ENCODE measurements around the gene FRY. TPM values are rescaled to one million over a fixed set of nuclear protein-coding genes. Genes with fewer than 3 reads are reported as not detected.

Gene FRY
- total and polyA plus RNA-seq, 8 donors = 5.6 to 27.9 (median 21.1) TPM

- FAIRE-seq (no peak), DNase-seq (no peak), ATAC-seq (no peak)
- Histone ChIP-seq H3K4me3 (no peak overlapping the region), H3K27me3 (no peaks in the 10 kb centered on the region), H3K4me1 (no peaks in the 10 kb centered on the region), H3K9me3 (no peaks in the 10 kb centered on the region), H3K36me3 (no peaks in the 10 kb centered on the region), H3K27ac (no peak overlapping the region)
- TF ChIP-seq CTCF (IDR thresholded peaks at IDR 0.05) = no peak
- intact Hi-C loops (cut with DNase I) = no loop called here
These were observed 95.2 kb downstream of the FRY start for GRCh38 chr13:32126756-32127155.

GRCh38 chr13:32127691-32128090 lies 96.1 kb downstream of the FRY start:
- ATAC-seq (no peak), DNase-seq (no peak), FAIRE-seq (no peak)
- intact Hi-C loops (cut with DNase I) = no loop called here
- WGBS, 2 donors = 91 to 94% methylated on average over 7 of the region's 7 CpGs
- Histone ChIP-seq H3K36me3 (no peaks in the 10 kb centered on the region), H3K4me3 (no peak overlapping the region), H3K27ac (no peak overlapping the region), H3K4me1 (no peaks in the 10 kb centered on the region), H3K27me3 (no peaks in the 10 kb centered on the region), H3K9me3 (no peaks in the 10 kb centered on the region)
- TF ChIP-seq CTCF (IDR thresholded peaks at IDR 0.05) = no peak

DNA sequence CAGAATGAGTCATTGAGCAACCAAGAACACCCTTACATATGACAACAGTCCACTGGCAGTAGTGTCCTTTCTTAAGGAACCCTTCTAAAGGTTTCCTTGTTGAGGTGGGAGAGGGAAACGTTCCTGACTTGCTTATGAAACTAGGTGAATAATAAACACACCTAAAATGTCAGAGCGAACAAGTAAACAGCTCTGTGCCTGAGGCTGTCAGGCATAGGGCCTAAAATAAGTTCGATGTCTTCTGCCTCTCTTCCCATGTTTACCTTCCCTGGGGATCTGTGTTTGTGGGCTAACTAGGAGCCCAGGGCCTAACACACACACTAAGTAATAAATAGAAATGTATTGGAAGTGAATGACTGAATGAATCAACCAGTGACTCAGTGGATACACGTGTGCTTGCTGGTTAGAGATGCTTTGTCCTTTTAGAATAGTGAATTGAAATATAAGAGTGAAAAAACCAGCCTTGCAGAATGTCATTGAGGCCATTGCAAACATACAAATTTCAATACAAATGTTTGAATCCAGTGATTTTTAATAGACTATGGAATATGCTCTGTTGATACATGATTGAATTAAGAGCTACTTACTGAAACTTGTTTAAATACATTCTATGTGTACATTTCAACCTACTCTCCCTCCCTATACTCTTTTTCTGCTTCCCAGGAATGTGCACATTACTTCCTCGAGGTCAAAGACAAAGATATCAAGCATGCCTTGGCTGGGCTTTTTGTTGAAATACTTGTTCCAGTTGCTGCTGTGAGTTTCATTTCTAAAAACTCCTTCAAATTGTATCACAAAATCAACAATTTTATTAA lies 102.9 kb downstream of the FRY start:
- H3K4me3 ChIP-seq = no peak overlapping the region
- no peak for TF ChIP-seq CTCF (IDR thresholded peaks at IDR 0.05)
- peaks cover 0 to 13% (median 0%) of the 10 kb centered on the region in 3 donors for H3K36me3 ChIP-seq
- FAIRE-seq = no peak
- intact Hi-C loops (cut with DNase I) = no loop called here
- no peak overlapping the region for H3K27ac ChIP-seq
- no peak for DNase-seq
- ATAC-seq = peak in 1 of 4 donors; percentile 39
- no peaks in the 10 kb centered on the region for H3K9me3 ChIP-seq
- 60 to 65% methylated on average over 5 of the region's 5 CpGs for WGBS, 2 donors
- H3K27me3 ChIP-seq = no peaks in the 10 kb centered on the region
- H3K4me1 ChIP-seq = no peaks in the 10 kb centered on the region

DNA sequence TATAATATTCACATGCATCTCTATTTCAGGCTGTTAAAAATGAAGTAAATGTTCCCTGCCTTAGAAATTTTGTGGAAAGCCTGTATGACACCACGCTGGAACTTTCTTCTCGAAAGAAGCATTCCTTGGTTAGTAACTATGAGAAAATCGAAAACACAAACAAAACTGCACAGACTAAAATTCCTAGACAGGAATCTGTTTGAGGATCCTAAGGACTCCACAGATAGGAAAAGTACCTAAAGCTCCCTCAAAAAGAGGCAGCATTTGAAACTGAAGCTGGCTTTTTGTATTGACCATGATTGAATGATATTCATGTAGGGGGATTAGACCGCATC lies 103.4 kb downstream of the FRY start:
- Histone ChIP-seq H3K27ac (no peak overlapping the region), H3K9me3 (no peaks in the 10 kb centered on the region), H3K4me1 (no peaks in the 10 kb centered on the region), H3K27me3 (no peaks in the 10 kb centered on the region), H3K4me3 (no peak overlapping the region), H3K36me3 (peaks cover 0 to 13% (median 0%) of the 10 kb centered on the region in 3 donors)
- DNase-seq (no peak), ATAC-seq (no peak), FAIRE-seq (no peak)
- 89 to 93% methylated on average over 4 of the region's 4 CpGs for WGBS, 2 donors
- no peak for TF ChIP-seq CTCF (IDR thresholded peaks at IDR 0.05)
- intact Hi-C loops (cut with DNase I) = no loop called here

DNA sequence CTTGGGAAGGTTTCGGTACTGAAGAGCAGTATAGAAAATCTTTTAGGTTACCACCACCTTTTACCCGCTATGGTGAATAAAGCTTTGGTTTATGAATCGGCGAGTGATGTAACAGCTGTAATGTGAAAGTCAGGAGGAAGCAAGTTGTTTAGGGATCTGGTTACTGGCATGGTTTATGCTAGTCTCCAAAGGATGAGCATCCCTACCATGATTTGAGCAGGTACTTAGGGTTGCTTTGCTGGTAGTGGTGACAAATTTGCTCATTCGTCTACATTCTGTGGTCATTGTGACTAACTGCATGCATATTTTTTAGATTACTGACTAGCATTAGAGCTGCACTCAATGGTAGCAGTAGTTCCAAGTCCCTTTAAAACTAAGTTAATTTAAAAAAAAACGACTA lies 104.1 kb downstream of the FRY start:
- no peak for ATAC-seq
- H3K27ac ChIP-seq = no peak overlapping the region
- no peak for FAIRE-seq

More for the DNA sequence above, 104.1 kb downstream of the FRY start:
- 83 to 89% methylated on average over 6 of the region's 6 CpGs for WGBS, 2 donors
- no peak for DNase-seq
- no peaks in the 10 kb centered on the region for H3K4me1 ChIP-seq
- H3K27me3 ChIP-seq = no peaks in the 10 kb centered on the region
- intact Hi-C loops (cut with DNase I) = no loop called here
- H3K36me3 ChIP-seq = peaks cover 0 to 13% (median 0%) of the 10 kb centered on the region in 3 donors
- H3K4me3 ChIP-seq = no peak overlapping the region
- no peaks in the 10 kb centered on the region for H3K9me3 ChIP-seq
- TF ChIP-seq CTCF (IDR thresholded peaks at IDR 0.05) = no peak
